DMS 273 (cell line): Measurements from ENCODE around the gene SLC38A3.

Source experiments
- DNase-seq: peaks from one replicate; lab custom pipeline; 2025; ENCODE audit not compliant: unreplicated experiment; lab: John Stamatoyannopoulos, UW

SLC38A3 gene

GRCh38 chr3:50190936-50191660, 14.0 kb upstream of the SLC38A3 start, which contains the start of gene GNAT1:
TSS of gene GNAT1 (plus strand) at chr3:50191610. CDS start at chr3:50191726, 116 bp downstream.
- DNase-seq, result no peak

DNA sequence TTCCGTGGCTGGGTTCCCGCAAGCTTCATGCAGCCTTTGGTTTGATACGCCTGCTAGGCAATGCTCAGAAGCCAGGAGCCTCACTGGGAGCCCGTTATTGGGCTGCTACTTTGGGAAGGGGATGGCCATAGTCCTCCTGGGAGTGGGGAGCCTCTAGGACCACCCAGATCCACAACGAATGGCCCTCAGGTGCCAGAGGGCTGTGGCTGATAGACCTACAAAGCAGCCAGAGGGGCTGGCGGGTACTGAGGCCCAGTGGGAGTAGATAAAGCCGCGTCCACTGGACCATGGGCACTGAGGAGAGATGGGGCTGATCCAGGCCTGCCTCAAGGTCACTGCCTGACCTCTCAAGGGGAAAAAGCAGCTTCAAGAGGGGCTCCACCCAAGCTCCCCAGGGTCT, 12.9 kb upstream of the SLC38A3 start:
- no peak for DNase-seq

DNA sequence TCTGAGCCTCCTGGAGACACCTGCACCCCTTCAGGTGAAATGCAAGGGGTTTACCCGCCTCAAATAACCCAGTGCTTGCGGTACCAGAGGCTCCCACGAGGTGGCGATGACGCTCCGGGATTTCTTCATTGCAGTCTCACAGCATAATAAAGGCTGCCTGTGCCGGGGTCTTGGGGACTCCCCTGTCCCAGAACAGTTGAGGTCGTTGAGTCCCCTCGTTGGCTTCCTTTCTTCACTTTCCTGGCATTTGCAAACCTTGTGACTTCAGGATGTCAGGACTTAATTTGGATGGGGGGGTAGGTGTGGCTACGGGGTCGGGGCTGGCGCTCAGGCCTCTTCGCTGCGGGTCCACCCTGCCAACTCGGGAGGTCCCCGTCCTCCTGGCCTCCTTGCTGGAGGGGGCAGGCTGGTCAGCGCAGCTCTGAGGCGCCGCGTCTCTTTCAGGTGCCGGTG, 12.4 kb upstream of the SLC38A3 start:
- DNase-seq, result peak; percentile 79

DNA sequence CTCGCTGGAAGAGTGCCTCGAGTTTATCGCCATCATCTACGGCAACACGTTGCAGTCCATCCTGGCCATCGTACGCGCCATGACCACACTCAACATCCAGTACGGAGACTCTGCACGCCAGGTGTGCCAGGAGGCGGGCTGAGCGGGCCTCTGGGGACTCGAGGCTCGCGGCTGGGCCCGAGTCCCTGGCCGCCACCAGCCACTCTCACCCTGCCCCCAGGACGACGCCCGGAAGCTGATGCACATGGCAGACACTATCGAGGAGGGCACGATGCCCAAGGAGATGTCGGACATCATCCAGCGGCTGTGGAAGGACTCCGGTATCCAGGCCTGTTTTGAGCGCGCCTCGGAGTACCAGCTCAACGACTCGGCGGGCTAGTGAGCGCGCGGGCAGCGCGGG, 11.8 kb upstream of the SLC38A3 start:
- no peak for DNase-seq

GRCh38 chr3:50193746-50194127, 11.3 kb upstream of the SLC38A3 start:
- DNase-seq, result no peak

GRCh38 chr3:50194128-50194902, 10.8 kb upstream of the SLC38A3 start:
- peak; percentile 81 for DNase-seq

DNA sequence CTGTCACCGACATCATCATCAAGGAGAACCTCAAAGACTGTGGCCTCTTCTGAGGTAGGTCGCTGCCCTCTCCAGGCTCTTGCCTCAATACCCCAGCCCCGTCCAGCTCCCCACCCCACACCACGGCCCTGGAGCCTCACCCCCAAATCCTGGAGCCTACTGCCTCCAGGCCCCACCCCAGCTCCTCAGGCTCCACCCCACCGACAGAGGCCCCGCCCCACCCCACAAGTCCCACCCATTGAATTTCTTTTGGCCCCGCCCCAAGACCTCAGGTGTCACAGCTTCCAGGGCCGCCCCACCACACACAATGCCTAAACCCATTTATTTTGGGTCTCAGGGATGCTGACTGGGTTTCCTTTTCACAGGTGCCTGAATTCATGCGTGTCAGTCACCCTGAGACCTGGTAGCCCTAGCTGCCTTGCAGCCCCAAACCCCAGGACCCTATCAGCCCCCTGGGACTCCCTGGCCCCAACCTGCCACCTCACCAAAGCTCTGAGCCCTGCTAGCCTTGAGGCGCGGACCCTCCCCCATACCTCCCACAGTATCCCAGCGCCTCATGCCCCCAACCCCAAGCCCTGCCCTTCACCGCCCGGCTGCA, 10.1 kb upstream of the SLC38A3 start:
- DNase-seq, result no peak

GRCh38 chr3:50195501-50196252, 9.4 kb upstream of the SLC38A3 start:
- DNase-seq, result no peak

DNA sequence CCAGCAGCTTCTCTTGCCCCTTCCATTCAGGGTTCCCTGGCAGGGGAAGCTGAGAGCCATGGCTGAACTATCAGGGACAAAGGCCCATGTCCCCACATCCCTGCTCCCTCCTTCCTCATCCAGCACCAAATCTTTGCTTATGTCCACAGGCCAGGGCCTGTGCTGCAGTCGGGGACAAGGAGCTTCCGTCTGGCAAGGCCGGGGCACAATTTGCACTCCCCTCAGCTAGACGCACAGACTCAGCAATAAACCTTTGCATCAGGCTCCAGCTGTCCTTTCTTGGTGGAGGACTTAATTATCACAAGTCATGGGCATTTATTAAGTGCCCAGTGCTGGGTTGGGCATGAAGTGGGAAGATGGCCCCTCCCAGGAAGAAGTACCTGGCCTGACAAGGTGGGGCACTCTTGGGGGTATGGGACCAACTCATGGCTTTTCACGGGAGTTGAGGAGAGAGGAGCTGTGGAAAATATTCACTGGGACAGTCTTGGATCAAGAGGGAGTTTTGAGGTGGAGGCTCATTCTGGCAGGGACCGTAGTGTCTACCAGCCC, 8.7 kb upstream of the SLC38A3 start:
- no peak for DNase-seq

DNA sequence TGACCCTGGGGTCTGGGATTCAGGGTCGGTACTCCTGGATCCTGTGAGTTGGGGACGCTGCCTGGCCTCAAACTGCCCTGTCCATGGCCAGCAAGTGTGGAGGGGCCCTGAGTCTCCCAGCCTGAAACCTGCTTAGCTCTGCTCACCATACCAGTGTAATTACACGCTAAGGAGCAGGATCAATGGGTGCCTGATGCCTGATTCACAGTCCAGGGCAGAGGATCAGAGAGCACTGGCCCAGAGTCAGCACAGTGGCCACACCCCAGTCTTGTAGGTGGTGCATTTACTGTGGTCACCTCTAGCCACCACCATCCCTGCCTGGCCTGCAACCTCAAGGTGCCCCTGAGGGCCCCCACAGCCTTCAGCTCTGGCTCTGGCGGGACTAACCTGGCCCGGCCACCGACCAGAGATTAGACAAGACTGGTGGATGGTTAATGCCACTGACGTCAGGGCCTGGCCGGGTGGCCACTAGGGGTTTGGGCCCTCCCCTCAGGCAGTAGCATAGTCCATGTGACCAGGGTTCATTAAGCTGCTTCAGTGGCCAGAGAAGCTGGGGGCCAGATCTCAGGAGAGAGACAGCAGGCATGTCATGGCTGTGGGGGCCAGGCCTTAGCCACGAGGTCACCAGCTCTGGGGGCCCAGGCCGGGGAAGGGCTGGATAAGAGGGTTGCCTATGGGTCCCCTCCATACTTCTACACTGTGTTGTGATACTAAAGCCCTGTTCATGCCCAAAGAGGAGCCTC, 3.3 kb upstream of the SLC38A3 start:
- no peak for DNase-seq

DNA sequence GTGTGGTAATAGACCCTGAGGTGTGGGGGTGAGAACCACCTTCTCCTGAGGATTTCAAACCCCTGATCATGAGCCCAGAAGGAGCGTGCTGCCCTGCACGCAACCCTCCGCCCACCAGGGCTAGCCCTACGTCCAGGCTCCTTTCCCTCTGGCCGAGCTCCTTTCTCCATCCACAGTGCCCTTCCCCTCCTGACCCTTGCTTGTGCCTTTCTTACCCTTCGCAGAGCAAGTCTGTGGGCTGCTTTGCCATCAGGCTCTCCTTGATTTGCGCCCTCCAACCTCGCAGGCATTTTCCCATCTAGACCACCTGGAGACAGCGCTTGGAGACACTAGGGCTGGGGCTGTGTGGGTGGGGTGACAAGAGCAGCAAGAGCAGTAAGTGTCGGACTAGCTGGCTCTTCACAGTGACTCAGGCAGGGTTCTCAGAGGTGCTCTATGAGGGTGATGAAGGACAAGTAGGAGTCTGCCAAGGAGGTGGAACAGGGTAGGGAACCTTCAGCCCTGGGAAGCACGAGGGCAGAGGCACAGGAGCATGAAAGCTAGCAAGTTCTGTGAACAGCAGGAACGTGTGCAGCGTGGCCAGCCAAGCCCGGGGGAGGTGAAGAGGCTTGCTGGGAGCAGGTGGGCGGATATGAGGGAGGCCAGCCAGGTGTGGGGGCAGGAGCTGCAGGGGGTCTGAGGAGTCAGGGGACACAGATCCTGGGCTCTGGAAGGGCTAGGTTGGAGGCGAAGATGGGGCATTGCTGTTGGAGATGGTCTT, 2.5 kb upstream of the SLC38A3 start:
- DNase-seq, result no peak

- DNase-seq, result no peak
Observed at GRCh38 chr3:50203113-50203808, 1.8 kb upstream of the SLC38A3 start.

DNA sequence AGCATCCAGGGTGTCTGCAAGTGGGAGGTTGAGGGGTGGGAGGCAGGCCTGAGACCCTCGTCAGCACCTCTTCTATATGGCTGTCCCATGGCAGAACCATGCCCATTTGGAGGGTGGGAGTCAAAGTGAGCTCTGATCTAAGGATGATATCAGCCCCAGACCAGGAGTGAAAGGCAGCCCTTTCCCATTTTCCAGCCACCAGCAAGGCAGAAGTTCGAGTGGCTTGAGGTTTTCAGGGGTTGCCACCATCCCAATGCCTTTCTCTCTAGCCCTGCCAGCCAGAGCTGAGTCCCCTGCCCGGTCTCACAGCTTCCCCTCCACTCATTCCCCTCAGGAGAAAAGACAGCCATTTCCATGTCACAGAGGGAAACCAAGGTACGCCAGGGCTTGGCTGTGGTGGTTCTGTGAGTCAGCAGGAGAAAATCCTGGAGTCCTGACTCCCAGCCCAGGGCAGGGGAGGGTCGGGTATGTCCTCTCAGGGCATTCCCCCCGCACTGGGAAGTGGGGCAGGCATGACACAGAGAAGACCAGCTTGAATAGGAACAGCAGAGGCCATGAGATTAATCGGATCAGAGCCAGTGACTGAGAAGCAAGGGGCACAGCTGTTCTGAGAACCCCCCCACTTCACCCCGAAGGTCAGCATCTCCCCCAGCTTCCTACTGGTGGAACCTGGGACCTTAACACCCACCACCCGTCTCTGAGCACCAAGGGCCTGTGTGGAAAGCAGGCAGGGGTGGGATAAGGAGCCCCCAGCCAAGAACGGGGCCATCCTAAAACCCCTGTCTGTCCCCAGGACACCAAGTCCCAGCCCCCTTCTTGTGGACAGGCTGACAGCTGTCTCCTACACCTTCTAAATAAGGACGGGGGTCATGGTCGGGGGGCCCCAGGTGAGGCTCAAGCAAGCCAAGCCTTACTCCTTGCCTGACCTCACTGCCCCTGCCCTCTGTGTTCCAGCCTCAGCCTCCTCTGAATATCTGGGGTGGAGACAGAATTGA, 965 bp upstream of the SLC38A3 start:
- no peak for DNase-seq

DNA sequence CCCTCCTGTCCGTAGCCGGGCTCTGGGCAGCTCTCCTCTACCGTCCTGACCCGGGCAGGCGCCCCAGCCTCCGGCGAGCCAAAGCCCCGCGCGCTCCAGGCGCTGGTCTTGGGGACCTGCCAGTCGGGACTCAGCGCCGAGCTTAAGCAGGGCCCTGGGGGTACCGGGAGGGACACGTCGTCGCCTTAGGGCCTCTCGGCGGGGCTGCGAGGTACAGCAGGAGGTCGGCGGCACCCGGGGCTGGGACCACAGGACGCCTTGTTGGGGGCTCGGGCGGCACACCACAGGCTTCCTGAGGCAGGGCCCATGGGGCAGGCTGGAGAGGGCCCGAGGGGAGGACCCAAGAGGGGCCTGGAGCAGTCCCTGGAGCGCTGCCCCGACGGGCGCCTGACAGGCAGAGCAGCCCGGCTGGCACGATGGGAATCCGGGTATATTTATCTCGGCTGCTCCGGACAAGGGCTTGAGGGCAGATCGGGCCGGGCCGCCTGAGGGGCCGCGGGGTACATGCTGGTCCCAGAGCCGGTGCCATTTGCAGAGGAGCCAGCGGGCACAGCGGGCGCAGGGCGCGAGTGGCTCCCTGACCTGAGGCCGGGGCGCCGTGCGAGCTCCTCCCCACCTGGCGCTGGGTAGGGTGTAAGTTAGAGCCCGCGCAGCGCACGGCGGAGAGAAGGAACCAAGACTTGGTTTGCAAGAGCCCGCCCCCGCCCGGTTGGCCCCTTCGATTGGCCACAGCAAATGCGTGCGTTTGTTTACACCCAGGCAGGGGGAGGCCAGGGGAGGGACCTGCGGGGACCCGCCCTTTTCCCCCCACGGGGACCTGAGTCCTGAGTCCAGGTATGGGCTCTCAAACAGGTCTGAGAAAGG, 574 bp downstream of the SLC38A3 start:
- peak; percentile 63 for DNase-seq

DNA sequence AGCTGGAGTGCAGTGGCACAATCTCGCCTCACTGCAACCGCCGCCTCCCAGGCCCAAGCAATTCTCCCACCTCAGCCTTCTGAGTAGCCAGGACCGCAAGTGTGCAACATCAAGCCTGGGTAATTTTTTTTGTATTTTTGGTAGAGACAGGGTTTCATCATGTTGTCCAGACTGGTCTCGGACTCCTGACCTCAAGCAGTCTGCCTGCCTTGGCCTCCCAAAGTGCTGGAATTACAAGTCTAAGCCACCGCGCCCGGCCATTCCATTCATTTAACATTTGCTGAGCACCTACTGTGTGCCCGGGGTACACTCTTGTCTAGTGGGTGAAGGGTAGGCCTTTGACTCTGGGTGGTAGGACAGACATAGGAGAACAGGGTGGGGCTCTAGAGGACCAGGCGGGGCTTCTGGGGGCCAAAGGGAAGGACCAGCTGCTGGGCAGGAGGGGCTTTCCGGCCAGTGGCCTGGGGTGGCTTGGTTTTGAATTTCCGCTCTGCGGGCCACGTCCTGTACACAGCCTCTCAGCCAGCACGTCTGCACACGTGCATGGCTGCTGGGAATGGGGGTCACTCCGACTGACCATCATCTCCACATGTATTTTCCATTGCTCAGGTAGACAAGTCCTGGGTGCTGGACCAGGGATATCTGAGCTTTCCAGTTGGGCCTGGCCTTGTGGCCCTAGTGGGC, 2.4 kb downstream of the SLC38A3 start:
- no peak for DNase-seq

- DNase-seq, result no peak
Observed at GRCh38 chr3:50208677-50209344, 3.7 kb downstream of the SLC38A3 start.
